DOHH2 (cell line): ENCODE measurements around the gene ZIC2.

ENCODE experiments used
- H3F3A ChIP-seq: fragments of 200-600 bp; sonication (generic), shearing (Covaris generic); 2 replicates; pipeline ENCODE4 v1.6.0; 2016; ENCODE audit warnings: antibody characterized with exemption, mild to moderate bottlenecking; ENCODE audit not compliant: control insufficient read depth, insufficient read depth
- H3K27ac ChIP-seq: fragments of 200-600 bp; sonication (generic); 2 replicates; pipeline ENCODE4 v1.5.1; 2014; ENCODE audit warnings: low read depth, mild to moderate bottlenecking, low read length, moderate library complexity
- H3K27me3 ChIP-seq: fragments of 200-600 bp; sonication (generic); 2 replicates; pipeline ENCODE4 v1.6.1; 2014; ENCODE audit warnings: mild to moderate bottlenecking, low read length, mixed read lengths; ENCODE audit not compliant: control insufficient read depth
- H3K36me3 ChIP-seq: fragments of 200-600 bp; sonication (generic); 2 replicates; pipeline ENCODE4 v1.6.1; 2014; ENCODE audit warnings: mild to moderate bottlenecking, low read length, moderate library complexity, mixed read lengths; ENCODE audit not compliant: control insufficient read depth
- H3K4me1 ChIP-seq: fragments of 200-600 bp; sonication (generic); 2 replicates; pipeline ENCODE4 v1.6.1; 2014; ENCODE audit warnings: mild to moderate bottlenecking, low read length, mixed read lengths; ENCODE audit not compliant: control insufficient read depth
- H3K4me2 ChIP-seq: fragments of 200-600 bp; sonication (generic); 2 replicates; pipeline ENCODE4 v1.6.0; 2014; ENCODE audit warnings: mild to moderate bottlenecking, low read length, moderate library complexity
- H3K4me3 ChIP-seq: fragments of 200-600 bp; sonication (generic); 2 replicates; pipeline ENCODE4 v1.5.1; 2014; ENCODE audit warnings: mild to moderate bottlenecking, low read length, mixed read lengths
- H3K79me2 ChIP-seq: fragments of 200-600 bp; sonication (generic); 2 replicates; pipeline ENCODE4 v1.6.1; 2014; ENCODE audit warnings: mild to moderate bottlenecking, low read length, mixed read lengths; ENCODE audit not compliant: control insufficient read depth
- H3K9me2 ChIP-seq: fragments of 200-600 bp; sonication (generic); replicated peaks from 2 replicates; pipeline ENCODE4 v1.6.1; 2014; ENCODE audit warnings: mild to moderate bottlenecking, low read length, mixed read lengths; ENCODE audit not compliant: control insufficient read depth
- H3K9me3 ChIP-seq: fragments of 200-600 bp; sonication (generic); 2 replicates; pipeline ENCODE4 v1.6.1; 2014; ENCODE audit warnings: antibody characterized with exemption, low read length, mixed read lengths; ENCODE audit not compliant: control insufficient read depth, insufficient read depth
- H4K20me1 ChIP-seq: fragments of 200-600 bp; sonication (generic); 2 replicates; pipeline ENCODE4 v1.6.0; 2014; ENCODE audit warnings: low read depth, mild to moderate bottlenecking, antibody characterized with exemption, low read length, moderate library complexity; ENCODE audit not compliant: control insufficient read depth, insufficient read depth
- EZH2phosphoT487 ChIP-seq: fragments of 200-600 bp; sonication (generic); IDR thresholded peaks from 2 replicates; pipeline ENCODE4 v1.6.1; 2017; ENCODE audit warnings: borderline replicate concordance, mild to moderate bottlenecking, antibody characterized with exemption, low read length, moderate library complexity, mixed read lengths
- TF ChIP-seq, protein P1 (sequence below): fragments of 200-600 bp; sonication (generic); IDR thresholded peaks from one replicate; pipeline ENCODE4 v1.5.1; 2014; ENCODE audit warnings: antibody characterized with exemption, mild to moderate bottlenecking, low read depth, low read length; ENCODE audit not compliant: poor library complexity, severe bottlenecking

ZIC2 gene

DNA sequence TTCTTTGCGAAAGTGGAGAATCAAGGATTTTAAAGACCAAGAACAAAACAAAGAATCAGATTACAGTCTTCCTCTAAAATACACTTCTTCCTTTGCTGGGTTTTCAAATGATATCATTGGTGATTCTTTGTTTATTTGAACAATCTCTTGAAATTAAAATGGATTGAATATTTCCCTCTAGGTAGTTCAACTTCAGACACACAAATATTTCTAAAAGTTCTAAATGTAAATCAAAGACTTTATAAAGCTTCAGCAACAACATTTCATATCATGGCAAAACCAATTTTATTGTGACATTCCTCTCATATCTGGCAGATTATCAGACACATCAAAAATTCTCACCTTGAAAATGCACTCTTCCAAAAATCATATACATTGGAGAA lies 13.0 kb downstream of the ZIC2 start:
- no peaks in the 10 kb centered on the region for H3K79me2 ChIP-seq
- H3K27ac ChIP-seq = no peak overlapping the region
- no peaks in the 10 kb centered on the region for H3K4me1 ChIP-seq
- TF ChIP-seq, protein P1, sequence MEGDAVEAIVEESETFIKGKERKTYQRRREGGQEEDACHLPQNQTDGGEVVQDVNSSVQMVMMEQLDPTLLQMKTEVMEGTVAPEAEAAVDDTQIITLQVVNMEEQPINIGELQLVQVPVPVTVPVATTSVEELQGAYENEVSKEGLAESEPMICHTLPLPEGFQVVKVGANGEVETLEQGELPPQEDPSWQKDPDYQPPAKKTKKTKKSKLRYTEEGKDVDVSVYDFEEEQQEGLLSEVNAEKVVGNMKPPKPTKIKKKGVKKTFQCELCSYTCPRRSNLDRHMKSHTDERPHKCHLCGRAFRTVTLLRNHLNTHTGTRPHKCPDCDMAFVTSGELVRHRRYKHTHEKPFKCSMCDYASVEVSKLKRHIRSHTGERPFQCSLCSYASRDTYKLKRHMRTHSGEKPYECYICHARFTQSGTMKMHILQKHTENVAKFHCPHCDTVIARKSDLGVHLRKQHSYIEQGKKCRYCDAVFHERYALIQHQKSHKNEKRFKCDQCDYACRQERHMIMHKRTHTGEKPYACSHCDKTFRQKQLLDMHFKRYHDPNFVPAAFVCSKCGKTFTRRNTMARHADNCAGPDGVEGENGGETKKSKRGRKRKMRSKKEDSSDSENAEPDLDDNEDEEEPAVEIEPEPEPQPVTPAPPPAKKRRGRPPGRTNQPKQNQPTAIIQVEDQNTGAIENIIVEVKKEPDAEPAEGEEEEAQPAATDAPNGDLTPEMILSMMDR = no peak
- TF ChIP-seq EZH2phosphoT487 = no peak
- no peak overlapping the region for H3K4me2 ChIP-seq
- no peaks in the 10 kb centered on the region for H3F3A ChIP-seq
- H3K9me2 ChIP-seq = no peaks in the 10 kb centered on the region
- no peaks in the 10 kb centered on the region for H3K9me3 ChIP-seq
- no peak overlapping the region for H3K4me3 ChIP-seq
- H3K27me3 ChIP-seq = peaks cover 38% of the 10 kb centered on the region
- H3K36me3 ChIP-seq = no peaks in the 10 kb centered on the region
- no peaks in the 10 kb centered on the region for H4K20me1 ChIP-seq

DNA sequence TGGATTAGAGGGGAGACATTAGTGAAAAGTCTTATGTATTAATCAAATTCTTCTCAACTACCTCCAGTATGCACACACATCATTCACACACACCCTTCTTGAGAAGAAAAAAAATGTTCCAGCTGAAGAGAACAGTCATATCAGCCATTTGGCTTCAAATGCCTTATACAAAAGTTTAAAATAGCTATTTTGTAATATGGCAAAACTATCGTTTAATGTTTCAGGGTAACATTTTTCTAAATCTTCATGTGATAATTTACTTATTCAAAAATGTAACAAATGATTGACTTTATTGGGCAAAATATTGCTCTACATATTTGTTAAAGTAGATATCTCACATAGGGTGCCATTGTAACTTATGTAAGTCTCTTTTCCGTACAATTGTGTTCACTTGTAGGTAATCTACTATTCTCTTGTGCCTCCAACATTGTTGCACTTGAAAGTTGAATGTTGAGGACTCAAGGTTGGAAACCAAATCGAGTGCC lies 13.6 kb downstream of the ZIC2 start:
- H3K9me2 ChIP-seq = no peaks in the 10 kb centered on the region
- H3K27ac ChIP-seq = no peak overlapping the region
- no peak overlapping the region for H3K4me3 ChIP-seq
- peaks cover 38% of the 10 kb centered on the region for H3K27me3 ChIP-seq
- no peaks in the 10 kb centered on the region for H3K4me1 ChIP-seq
- no peaks in the 10 kb centered on the region for H3F3A ChIP-seq
- H4K20me1 ChIP-seq = no peaks in the 10 kb centered on the region
- no peak overlapping the region for H3K4me2 ChIP-seq
- no peaks in the 10 kb centered on the region for H3K36me3 ChIP-seq
- TF ChIP-seq EZH2phosphoT487 = no peak
- TF ChIP-seq, protein P1 = no peak
- no peaks in the 10 kb centered on the region for H3K79me2 ChIP-seq
- H3K9me3 ChIP-seq = no peaks in the 10 kb centered on the region

DNA sequence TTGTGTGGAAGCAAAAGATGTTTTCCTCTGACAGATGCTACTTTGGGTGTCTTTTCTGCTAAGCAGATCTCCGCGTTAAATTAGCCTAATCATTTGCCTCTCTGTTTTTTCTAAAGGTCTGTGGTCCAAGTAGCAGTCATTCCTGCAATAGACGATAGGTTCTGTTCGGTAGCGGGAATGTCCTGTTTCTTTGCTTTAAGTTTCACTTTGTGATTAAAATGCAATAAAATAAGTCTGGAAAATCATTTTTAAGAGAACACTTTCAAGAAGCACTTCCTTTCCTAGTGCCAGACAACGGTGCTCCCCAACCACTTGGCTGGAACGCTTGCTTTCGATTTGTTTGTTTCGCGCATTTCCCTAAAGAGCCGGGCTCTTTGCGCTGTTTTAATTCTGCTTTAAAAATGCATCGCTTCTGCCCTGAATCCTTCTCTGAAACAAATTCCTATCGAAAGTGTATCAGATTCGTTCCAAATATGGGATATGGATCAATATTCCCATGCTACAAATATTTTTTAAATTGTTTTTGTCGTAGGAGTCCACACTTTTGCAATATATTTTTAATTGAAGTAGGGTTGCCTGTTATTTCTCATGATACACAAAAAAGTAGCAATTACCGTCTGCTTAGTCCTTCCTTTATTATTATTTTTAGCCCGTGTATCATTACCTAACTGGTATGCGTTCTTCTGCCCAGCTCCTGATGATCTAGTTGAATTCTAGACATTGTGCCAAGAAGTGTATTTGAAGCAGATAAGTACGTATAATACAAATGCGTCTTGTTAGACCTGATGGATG lies 14.2 kb downstream of the ZIC2 start:
- no peaks in the 10 kb centered on the region for H3K4me1 ChIP-seq
- no peak overlapping the region for H3K4me3 ChIP-seq
- no peaks in the 10 kb centered on the region for H3K79me2 ChIP-seq
- H3K27ac ChIP-seq = no peak overlapping the region
- no peaks in the 10 kb centered on the region for H3K9me2 ChIP-seq
- H3K4me2 ChIP-seq = no peak overlapping the region
- H3K27me3 ChIP-seq = peaks cover 38% of the 10 kb centered on the region
- TF ChIP-seq EZH2phosphoT487 = no peak
- TF ChIP-seq, protein P1 = no peak
- H4K20me1 ChIP-seq = no peaks in the 10 kb centered on the region
- H3K36me3 ChIP-seq = no peaks in the 10 kb centered on the region
- no peaks in the 10 kb centered on the region for H3K9me3 ChIP-seq
- no peaks in the 10 kb centered on the region for H3F3A ChIP-seq
